Stimulated activated effector memory CD8-positive, alpha-beta T cell treated with anti-CD3 and anti-CD28 coated beads, Interleukin-12 subunit alpha, Interleukin-12 subunit beta, amount 100 ng/mL, for 72 hours (primary cell): ENCODE results near the gene AFTPH.
A peak's percentile ranks its signal among the peaks of the same experiment; 100 is the strongest.

Source experiments
- ATAC-seq: fragments of 150-1000 bp; cut with Tn5 transposase; 2 replicates; pipeline ENCODE4 v1.10.0; 2021
- DNase-seq, 2 donors: peaks; one replicate each; pipeline ENCODE4 v3.0.0; 2021 to 2022; ENCODE audit warnings: low spot score in 2 of 2
- H3K27ac Mint-ChIP-seq: one replicate; pipeline ENCODE4 v1.8.0; 2022; ENCODE audit warnings: mild to moderate bottlenecking, mixed read lengths
- H3K36me3 Mint-ChIP-seq: one replicate; pipeline ENCODE4 v1.8.0; 2022; ENCODE audit warnings: mild to moderate bottlenecking, mixed read lengths
- H3K4me1 Mint-ChIP-seq: one replicate; pipeline ENCODE4 v1.8.0; 2022; ENCODE audit warnings: mixed read lengths
- H3K4me3 Mint-ChIP-seq: one replicate; pipeline ENCODE4 v1.8.0; 2022; ENCODE audit warnings: mild to moderate bottlenecking, mixed read lengths
- H3K9me3 Mint-ChIP-seq: one replicate; pipeline ENCODE4 v1.8.0; 2022; ENCODE audit warnings: mixed read lengths

AFTPH gene

GRCh38 chr2:64606479-64607363, 82.6 kb downstream of the AFTPH start:
- DNase-seq (peak; percentile 61 to 91), ATAC-seq (peak; percentile 96)
- Mint-ChIP-seq H3K4me3 (peak overlapping the region; percentile 69), H3K9me3 (peaks cover 8% of the 10 kb centered on the region), H3K27ac (peak overlapping the region; percentile 88), H3K36me3 (peaks cover 4% of the 10 kb centered on the region), H3K4me1 (peaks cover 30% of the 10 kb centered on the region)

GRCh38 chr2:64607381-64608304, 83.5 kb downstream of the AFTPH start:
- Mint-ChIP-seq H3K4me3 (peak overlapping the region; percentile 69), H3K4me1 (peaks cover 30% of the 10 kb centered on the region), H3K36me3 (peaks cover 4% of the 10 kb centered on the region), H3K27ac (peak overlapping the region; percentile 88), H3K9me3 (peaks cover 8% of the 10 kb centered on the region)
- DNase-seq (no peak), ATAC-seq (no peak)

GRCh38 chr2:64608867-64609226, 84.7 kb downstream of the AFTPH start:
- Mint-ChIP-seq H3K27ac (peak overlapping the region; percentile 88), H3K9me3 (peaks cover 8% of the 10 kb centered on the region), H3K36me3 (peaks cover 4% of the 10 kb centered on the region), H3K4me1 (peaks cover 30% of the 10 kb centered on the region), H3K4me3 (peak overlapping the region; percentile 69)
- peak in 1 of 2 donors; percentile 51 for DNase-seq
- no peak for ATAC-seq

- ATAC-seq (peak; percentile 61), DNase-seq (peak; percentile 77 to 87)
- H3K36me3 Mint-ChIP-seq = peaks cover 4% of the 10 kb centered on the region
- peaks cover 3% of the 10 kb centered on the region for H3K9me3 Mint-ChIP-seq
- H3K27ac Mint-ChIP-seq = peak overlapping the region; percentile 88
- H3K4me3 Mint-ChIP-seq = peak overlapping the region; percentile 69
- H3K4me1 Mint-ChIP-seq = peaks cover 30% of the 10 kb centered on the region
Observed at GRCh38 chr2:64609227-64609941, 85.3 kb downstream of the AFTPH start.

GRCh38 chr2:64609942-64610281, 85.8 kb downstream of the AFTPH start:
- Mint-ChIP-seq H3K27ac (peak overlapping the region; percentile 88), H3K4me1 (peaks cover 30% of the 10 kb centered on the region), H3K4me3 (peak overlapping the region; percentile 69), H3K9me3 (no peaks in the 10 kb centered on the region), H3K36me3 (peaks cover 4% of the 10 kb centered on the region)
- no peak for DNase-seq
- ATAC-seq = no peak

GRCh38 chr2:64610316-64610855, 86.3 kb downstream of the AFTPH start:
- Mint-ChIP-seq H3K27ac (no peak overlapping the region), H3K9me3 (no peaks in the 10 kb centered on the region), H3K4me3 (peak overlapping the region; percentile 69), H3K36me3 (peaks cover 4% of the 10 kb centered on the region), H3K4me1 (peaks cover 30% of the 10 kb centered on the region)
- DNase-seq (no peak), ATAC-seq (no peak)

- Mint-ChIP-seq H3K27ac (no peak overlapping the region), H3K4me3 (no peak overlapping the region), H3K4me1 (peaks cover 11% of the 10 kb centered on the region), H3K9me3 (no peaks in the 10 kb centered on the region), H3K36me3 (no peaks in the 10 kb centered on the region)
- DNase-seq (no peak), ATAC-seq (no peak)
Observed at GRCh38 chr2:64612575-64613195, 88.6 kb downstream of the AFTPH start.

GRCh38 chr2:64613276-64613675, 89.1 kb downstream of the AFTPH start:
- no peak overlapping the region for H3K4me3 Mint-ChIP-seq
- no peak overlapping the region for H3K27ac Mint-ChIP-seq
- H3K9me3 Mint-ChIP-seq = no peaks in the 10 kb centered on the region
- peaks cover 5% of the 10 kb centered on the region for H3K4me1 Mint-ChIP-seq
- peaks cover 5% of the 10 kb centered on the region for H3K36me3 Mint-ChIP-seq
- DNase-seq (no peak), ATAC-seq (no peak)

GRCh38 chr2:64615192-64615763, 91.2 kb downstream of the AFTPH start:
- no peak for DNase-seq
- Mint-ChIP-seq H3K36me3 (peaks cover 6% of the 10 kb centered on the region), H3K9me3 (no peaks in the 10 kb centered on the region), H3K4me3 (no peak overlapping the region), H3K4me1 (no peaks in the 10 kb centered on the region), H3K27ac (no peak overlapping the region)
- no peak for ATAC-seq

GRCh38 chr2:64615844-64616536, 91.9 kb downstream of the AFTPH start:
- H3K9me3 Mint-ChIP-seq = no peaks in the 10 kb centered on the region
- H3K27ac Mint-ChIP-seq = no peak overlapping the region
- ATAC-seq (peak; percentile 36), DNase-seq (no peak)
- H3K36me3 Mint-ChIP-seq = peaks cover 6% of the 10 kb centered on the region
- H3K4me1 Mint-ChIP-seq = no peaks in the 10 kb centered on the region
- H3K4me3 Mint-ChIP-seq = no peak overlapping the region

- Mint-ChIP-seq H3K4me1 (no peaks in the 10 kb centered on the region), H3K27ac (no peak overlapping the region), H3K4me3 (no peak overlapping the region), H3K9me3 (no peaks in the 10 kb centered on the region), H3K36me3 (peaks cover 6% of the 10 kb centered on the region)
- DNase-seq (no peak), ATAC-seq (no peak)
Observed at GRCh38 chr2:64617631-64618151, 93.6 kb downstream of the AFTPH start.

GRCh38 chr2:64620661-64621060, 96.5 kb downstream of the AFTPH start:
- Mint-ChIP-seq H3K4me3 (no peak overlapping the region), H3K36me3 (peaks cover 6% of the 10 kb centered on the region)
- ATAC-seq = no peak

GRCh38 chr2:64622443-64623241, 98.5 kb downstream of the AFTPH start:
- peaks cover 7% of the 10 kb centered on the region for H3K4me1 Mint-ChIP-seq
- peak overlapping the region; percentile 46 for H3K27ac Mint-ChIP-seq
- DNase-seq = no peak
- H3K4me3 Mint-ChIP-seq = no peak overlapping the region
- H3K36me3 Mint-ChIP-seq = peaks cover 6% of the 10 kb centered on the region
- peak; percentile 14 for ATAC-seq
- H3K9me3 Mint-ChIP-seq = no peaks in the 10 kb centered on the region

More at GRCh38 chr2:64620661-64621060, 96.5 kb downstream of the AFTPH start:
- DNase-seq = no peak
- no peaks in the 10 kb centered on the region for H3K9me3 Mint-ChIP-seq
- no peak overlapping the region for H3K27ac Mint-ChIP-seq
- peaks cover 7% of the 10 kb centered on the region for H3K4me1 Mint-ChIP-seq
